Esophagus muscularis mucosa (tissue), 4 donors: ENCODE measurements around the gene COL4A1.

ENCODE experiments used
- EP300 ChIP-seq: sonication (generic); formaldehyde crosslinking; IDR thresholded peaks from one replicate; pipeline ENCODE4 v1.6.1; 2017; ENCODE audit warnings: antibody characterized with exemption
- POLR2A ChIP-seq: fragments of 450-650 bp; IDR thresholded peaks from one replicate; pipeline ENCODE4 v1.6.1; 2017; ENCODE audit warnings: antibody characterized with exemption, moderate library complexity, mild to moderate bottlenecking, low read depth
- POLR2AphosphoS5 ChIP-seq, 2 donors: sonication (generic); formaldehyde crosslinking; IDR thresholded peaks; one replicate each; pipeline ENCODE4 v1.6.1; 2017; ENCODE audit warnings: antibody characterized with exemption in 2 of 2
- TF ChIP-seq, protein P1 (sequence below), 3 experiments: fragments of 200-600 bp in 2 of 3; fragments of 450-650 bp in 1 of 3; sonication (generic) in 2 of 3; IDR thresholded peaks; one replicate each; pipeline ENCODE4 v1.5.1; 2017 to 2019; ENCODE audit warnings: antibody characterized with exemption in 3 of 3, mild to moderate bottlenecking in 2 of 3, moderate library complexity in 1 of 3

DNA sequence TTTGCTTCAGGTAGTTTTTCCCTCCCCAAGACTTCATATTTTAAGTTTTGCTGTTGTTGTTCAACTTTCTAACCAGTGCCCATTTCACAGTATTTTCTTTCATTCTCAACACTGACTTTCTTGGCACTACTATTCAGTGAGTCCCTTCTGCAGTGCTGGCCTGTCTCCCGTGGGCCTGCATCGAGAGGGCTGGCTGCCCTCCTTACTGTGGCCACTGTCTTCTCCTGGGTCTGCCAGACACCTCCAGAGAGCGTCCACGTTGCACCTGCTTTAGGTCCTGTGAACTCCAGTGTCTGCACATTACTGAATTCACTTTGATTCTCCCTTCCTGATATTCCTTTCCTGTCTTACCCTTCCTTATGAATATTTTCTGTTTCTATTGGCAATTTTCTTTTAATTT, 27.3 kb downstream of the COL4A1 start:
- TF ChIP-seq, protein P1, sequence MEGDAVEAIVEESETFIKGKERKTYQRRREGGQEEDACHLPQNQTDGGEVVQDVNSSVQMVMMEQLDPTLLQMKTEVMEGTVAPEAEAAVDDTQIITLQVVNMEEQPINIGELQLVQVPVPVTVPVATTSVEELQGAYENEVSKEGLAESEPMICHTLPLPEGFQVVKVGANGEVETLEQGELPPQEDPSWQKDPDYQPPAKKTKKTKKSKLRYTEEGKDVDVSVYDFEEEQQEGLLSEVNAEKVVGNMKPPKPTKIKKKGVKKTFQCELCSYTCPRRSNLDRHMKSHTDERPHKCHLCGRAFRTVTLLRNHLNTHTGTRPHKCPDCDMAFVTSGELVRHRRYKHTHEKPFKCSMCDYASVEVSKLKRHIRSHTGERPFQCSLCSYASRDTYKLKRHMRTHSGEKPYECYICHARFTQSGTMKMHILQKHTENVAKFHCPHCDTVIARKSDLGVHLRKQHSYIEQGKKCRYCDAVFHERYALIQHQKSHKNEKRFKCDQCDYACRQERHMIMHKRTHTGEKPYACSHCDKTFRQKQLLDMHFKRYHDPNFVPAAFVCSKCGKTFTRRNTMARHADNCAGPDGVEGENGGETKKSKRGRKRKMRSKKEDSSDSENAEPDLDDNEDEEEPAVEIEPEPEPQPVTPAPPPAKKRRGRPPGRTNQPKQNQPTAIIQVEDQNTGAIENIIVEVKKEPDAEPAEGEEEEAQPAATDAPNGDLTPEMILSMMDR (IDR thresholded peaks at IDR 0.05), result no peak
- TF ChIP-seq POLR2A (no peak), POLR2AphosphoS5 (IDR thresholded peaks at IDR 0.05) (no peak), EP300 (no peak)
